Upper lobe of left lung (tissue), 6 donors: Measurements from ENCODE around the gene PCBP3. TPM values are rescaled to one million over a fixed set of nuclear protein-coding genes. Genes with fewer than 3 reads are reported as not detected.

Experiments
- ATAC-seq, 2 donors: fragments of 200-7000 bp; cut with Tn5 transposase; one replicate each; pipeline ENCODE4 v1.9.1; 2022; ENCODE audit warnings: mild to moderate bottlenecking in 2 of 2, moderate library complexity in 2 of 2; ENCODE audit not compliant: low FRiP score in 2 of 2
- DNase-seq, 2 donors: peaks; one replicate each; pipeline ENCODE4 v3.0.0-alpha.2; 2019 to 2020
- H3K27ac ChIP-seq, 4 donors: fragments of 200-600 bp; sonication (generic); one replicate each; pipeline ENCODE4 v1.5.1; 2016 to 2019
- H3K27me3 ChIP-seq, 4 donors: fragments of 200-600 bp; sonication (generic); one replicate each; pipeline ENCODE4 v1.5.1; 2017 to 2019
- H3K36me3 ChIP-seq, 4 donors: fragments of 200-600 bp; sonication (generic); one replicate each; pipeline ENCODE4 v1.5.1; 2016 to 2019
- H3K4me1 ChIP-seq, 4 donors: fragments of 200-600 bp; sonication (generic); one replicate each; pipeline ENCODE4 v1.5.1; 2018 to 2019
- H3K4me3 ChIP-seq, 4 donors: fragments of 200-600 bp; sonication (generic); one replicate each; pipeline ENCODE4 v1.5.1; 2017 to 2019; ENCODE audit warnings: mild to moderate bottlenecking in 2 of 4, moderate library complexity in 1 of 4
- H3K9me3 ChIP-seq, 4 donors: fragments of 200-600 bp; sonication (generic); one replicate each; pipeline ENCODE4 v1.5.1; 2018 to 2019
- EP300 ChIP-seq, 4 donors: sonication (generic); formaldehyde crosslinking; IDR thresholded peaks; one replicate each; pipeline ENCODE4 v1.5.1; 2017; ENCODE audit warnings: antibody characterized with exemption in 4 of 4, control low read depth in 2 of 4
- POLR2A ChIP-seq, 4 donors: fragments of 450-650 bp; IDR thresholded peaks; one replicate each; pipeline ENCODE4 v1.5.1; 2016 to 2017; ENCODE audit warnings: antibody characterized with exemption in 4 of 4, mild to moderate bottlenecking in 2 of 4
- POLR2AphosphoS5 ChIP-seq, 2 donors: sonication (generic); formaldehyde crosslinking; IDR thresholded peaks; one replicate each; pipeline ENCODE4 v1.5.1; 2017; ENCODE audit warnings: antibody characterized with exemption in 2 of 2
- WGBS, 2 donors: methylation state at CpG; one replicate each; pipeline ENCODE4 v1.1.5; 2017 to 2018; 5-methylcytosine and 5-hydroxymethylcytosine counted together
- total RNA-seq, 6 donors: library from RNA; depleted of rRNA in 4 of 6; stranded (reverse); fragments of >200 nt in 4 of 6; gene quantifications; one replicate each; pipeline versions ENCODE4 v1.1.0 to v1.2.1, GENCODE V29; 2016 to 2021
- TF ChIP-seq, protein P1 (sequence below), 6 experiments: fragments of 450-650 bp in 4 of 6; fragments of 200-600 bp in 2 of 6; sonication (generic) in 2 of 6; IDR thresholded peaks; one replicate each; pipeline ENCODE4 v1.5.1; 2016 to 2019; ENCODE audit warnings: antibody characterized with exemption in 6 of 6
- donor health status: DM: no; HTN: no; CAD: no; lungs with moderate emphysema.
- donor health status: DM: no; HTN: yes; CAD: no; lungs with severe emphysema.

Gene PCBP3
- total RNA-seq, 6 donors from 2014 or later, result 0.78 to 10.5 (median 3.3) TPM

DNA sequence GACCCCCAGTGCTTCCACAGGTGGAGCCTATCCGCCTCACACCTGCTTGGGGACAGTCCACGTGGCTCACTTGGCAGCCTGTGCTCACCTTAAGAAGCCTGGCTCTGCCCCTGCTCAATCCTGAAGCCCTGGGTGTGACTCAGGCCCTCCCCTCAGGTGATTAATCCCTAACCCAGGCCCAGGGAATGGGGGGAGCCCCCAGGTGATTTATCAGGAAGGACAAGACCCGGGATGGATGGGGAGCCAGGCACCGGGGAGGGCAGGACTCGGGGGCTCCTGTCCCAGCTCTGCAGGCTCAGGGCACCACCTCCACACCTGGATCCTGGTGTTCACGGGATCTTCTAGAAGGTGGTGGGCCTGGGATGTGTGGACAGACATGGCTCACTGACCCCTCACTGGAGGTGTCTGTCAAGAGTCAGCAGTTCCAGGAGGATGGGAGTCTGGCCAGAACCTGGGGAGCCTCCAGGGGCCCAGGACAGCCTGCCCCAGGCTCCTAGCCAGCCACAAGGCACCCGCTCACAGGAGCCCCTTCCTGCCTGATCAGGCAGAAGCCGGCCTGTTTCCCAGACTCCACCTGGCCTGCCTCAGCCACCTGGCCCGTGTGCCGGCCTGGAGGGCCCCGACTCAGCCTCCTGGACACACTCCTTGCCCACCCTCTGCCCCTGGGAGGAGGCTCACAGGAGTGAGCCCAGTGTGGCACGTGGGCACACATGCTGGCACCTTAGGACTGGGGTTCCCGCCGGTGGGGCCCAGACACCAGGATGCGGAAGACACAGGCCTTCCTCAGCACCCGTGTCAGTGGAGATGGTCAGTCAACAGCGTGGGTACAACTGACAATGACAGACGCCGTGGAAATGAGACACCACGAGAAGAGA is 299.5 kb downstream of the PCBP3 start:
- Histone ChIP-seq H3K27me3 (no peaks in the 10 kb centered on the region), H3K27ac (no peak overlapping the region), H3K4me1 (no peaks in the 10 kb centered on the region), H3K4me3 (no peak overlapping the region), H3K9me3 (no peaks in the 10 kb centered on the region), H3K36me3 (no peaks in the 10 kb centered on the region)
- DNase-seq (peak in 1 of 2 donors; percentile 62), ATAC-seq (no peak)
- WGBS, 2 donors, result 80 to 83% methylated on average over 12 to 19 of the region's 20 CpGs
- TF ChIP-seq, protein P1, sequence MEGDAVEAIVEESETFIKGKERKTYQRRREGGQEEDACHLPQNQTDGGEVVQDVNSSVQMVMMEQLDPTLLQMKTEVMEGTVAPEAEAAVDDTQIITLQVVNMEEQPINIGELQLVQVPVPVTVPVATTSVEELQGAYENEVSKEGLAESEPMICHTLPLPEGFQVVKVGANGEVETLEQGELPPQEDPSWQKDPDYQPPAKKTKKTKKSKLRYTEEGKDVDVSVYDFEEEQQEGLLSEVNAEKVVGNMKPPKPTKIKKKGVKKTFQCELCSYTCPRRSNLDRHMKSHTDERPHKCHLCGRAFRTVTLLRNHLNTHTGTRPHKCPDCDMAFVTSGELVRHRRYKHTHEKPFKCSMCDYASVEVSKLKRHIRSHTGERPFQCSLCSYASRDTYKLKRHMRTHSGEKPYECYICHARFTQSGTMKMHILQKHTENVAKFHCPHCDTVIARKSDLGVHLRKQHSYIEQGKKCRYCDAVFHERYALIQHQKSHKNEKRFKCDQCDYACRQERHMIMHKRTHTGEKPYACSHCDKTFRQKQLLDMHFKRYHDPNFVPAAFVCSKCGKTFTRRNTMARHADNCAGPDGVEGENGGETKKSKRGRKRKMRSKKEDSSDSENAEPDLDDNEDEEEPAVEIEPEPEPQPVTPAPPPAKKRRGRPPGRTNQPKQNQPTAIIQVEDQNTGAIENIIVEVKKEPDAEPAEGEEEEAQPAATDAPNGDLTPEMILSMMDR (IDR thresholded peaks at IDR 0.05), result no peak
- no peak for TF ChIP-seq POLR2A (IDR thresholded peaks at IDR 0.05)
- no peak for TF ChIP-seq EP300 (IDR thresholded peaks at IDR 0.05)
- TF ChIP-seq POLR2AphosphoS5 (IDR thresholded peaks at IDR 0.05), result no peak

DNA sequence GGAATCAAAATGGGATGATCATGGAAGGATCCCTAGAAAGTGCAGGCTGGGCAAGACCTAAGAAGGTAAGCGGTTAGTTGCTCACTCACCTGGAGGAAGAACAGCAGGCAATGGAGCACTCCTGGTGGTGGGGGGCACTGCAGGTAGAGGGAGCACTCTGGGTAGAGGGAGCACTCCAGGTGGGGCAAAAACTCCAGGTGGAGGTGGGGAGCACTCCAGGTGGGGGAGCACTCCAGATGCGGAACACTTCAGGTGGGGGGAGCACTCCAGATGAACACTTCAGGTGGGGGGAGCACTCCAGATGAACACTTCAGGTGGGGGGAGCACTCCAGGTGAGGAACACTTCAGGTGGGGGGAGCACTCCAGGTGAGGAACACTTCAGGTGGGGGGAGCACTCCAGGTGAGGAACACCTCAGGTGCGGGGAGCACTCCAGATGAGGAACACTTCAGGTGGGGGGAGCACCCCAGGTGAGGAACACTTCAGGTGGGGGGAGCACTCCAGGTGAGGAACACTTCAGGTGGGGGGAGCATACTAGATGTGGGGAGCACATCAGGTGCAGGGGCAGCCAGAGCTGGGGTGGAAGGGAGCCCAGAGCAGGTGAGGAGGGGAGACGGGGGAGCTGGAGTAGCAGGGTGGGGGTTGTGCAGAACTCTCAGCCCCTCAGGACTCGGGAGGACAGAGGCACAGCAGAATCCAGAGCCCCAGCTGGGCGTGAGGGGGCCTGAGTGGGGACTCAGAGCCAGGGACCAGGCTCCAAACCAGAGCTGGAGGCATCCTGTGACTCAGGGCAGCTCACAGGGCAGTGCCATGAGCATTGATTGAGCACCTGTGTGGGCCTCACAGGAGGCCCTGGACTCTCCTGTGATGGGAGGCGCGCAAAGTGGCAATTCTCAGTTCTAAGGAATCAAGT is 300.4 kb downstream of the PCBP3 start:
- DNase-seq (peak in 1 of 2 donors; percentile 40), ATAC-seq (no peak)
- Histone ChIP-seq H3K4me1 (no peaks in the 10 kb centered on the region), H3K27ac (no peak overlapping the region), H3K27me3 (no peaks in the 10 kb centered on the region), H3K36me3 (no peaks in the 10 kb centered on the region), H3K9me3 (no peaks in the 10 kb centered on the region), H3K4me3 (no peak overlapping the region)
- 79 to 83% methylated on average over 6 to 7 of the region's 8 CpGs for WGBS, 2 donors
- TF ChIP-seq POLR2A (IDR thresholded peaks at IDR 0.05), result no peak
- TF ChIP-seq, protein P1 (IDR thresholded peaks at IDR 0.05), result no peak
- TF ChIP-seq POLR2AphosphoS5 (IDR thresholded peaks at IDR 0.05), result no peak
- no peak for TF ChIP-seq EP300 (IDR thresholded peaks at IDR 0.05)

DNA sequence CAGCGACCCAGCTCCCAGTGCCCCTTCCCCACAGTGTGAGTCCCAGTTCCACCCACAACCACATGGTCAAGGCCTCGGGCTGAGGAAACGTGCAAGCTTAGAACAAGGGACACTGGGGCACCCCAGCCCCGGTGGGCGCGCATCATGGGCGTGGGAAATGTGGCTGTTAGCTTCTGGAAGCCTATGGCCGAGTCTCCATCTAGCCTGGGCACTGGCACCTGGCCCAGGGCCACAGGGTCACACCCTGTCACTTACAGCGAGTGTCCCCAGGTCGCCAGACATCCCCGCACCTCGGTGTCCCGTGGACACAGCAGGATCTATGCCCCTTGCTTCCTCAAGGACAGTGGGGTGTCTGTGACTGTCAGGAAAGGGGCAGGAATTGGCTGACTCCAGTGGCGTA is 301.1 kb downstream of the PCBP3 start:
- no peak overlapping the region for H3K27ac ChIP-seq
- H3K4me3 ChIP-seq, result no peak overlapping the region
- no peaks in the 10 kb centered on the region for H3K36me3 ChIP-seq
- no peaks in the 10 kb centered on the region for H3K9me3 ChIP-seq
- no peak for TF ChIP-seq EP300 (IDR thresholded peaks at IDR 0.05)
- TF ChIP-seq POLR2A (IDR thresholded peaks at IDR 0.05), result no peak
- no peak for TF ChIP-seq POLR2AphosphoS5 (IDR thresholded peaks at IDR 0.05)
- TF ChIP-seq, protein P1 (IDR thresholded peaks at IDR 0.05), result no peak
- ATAC-seq (no peak), DNase-seq (peak in 1 of 2 donors; percentile 76)
- H3K4me1 ChIP-seq, result no peaks in the 10 kb centered on the region
- no peaks in the 10 kb centered on the region for H3K27me3 ChIP-seq
- WGBS, 2 donors, result 84 to 89% methylated on average over 8 to 14 of the region's 14 CpGs

DNA sequence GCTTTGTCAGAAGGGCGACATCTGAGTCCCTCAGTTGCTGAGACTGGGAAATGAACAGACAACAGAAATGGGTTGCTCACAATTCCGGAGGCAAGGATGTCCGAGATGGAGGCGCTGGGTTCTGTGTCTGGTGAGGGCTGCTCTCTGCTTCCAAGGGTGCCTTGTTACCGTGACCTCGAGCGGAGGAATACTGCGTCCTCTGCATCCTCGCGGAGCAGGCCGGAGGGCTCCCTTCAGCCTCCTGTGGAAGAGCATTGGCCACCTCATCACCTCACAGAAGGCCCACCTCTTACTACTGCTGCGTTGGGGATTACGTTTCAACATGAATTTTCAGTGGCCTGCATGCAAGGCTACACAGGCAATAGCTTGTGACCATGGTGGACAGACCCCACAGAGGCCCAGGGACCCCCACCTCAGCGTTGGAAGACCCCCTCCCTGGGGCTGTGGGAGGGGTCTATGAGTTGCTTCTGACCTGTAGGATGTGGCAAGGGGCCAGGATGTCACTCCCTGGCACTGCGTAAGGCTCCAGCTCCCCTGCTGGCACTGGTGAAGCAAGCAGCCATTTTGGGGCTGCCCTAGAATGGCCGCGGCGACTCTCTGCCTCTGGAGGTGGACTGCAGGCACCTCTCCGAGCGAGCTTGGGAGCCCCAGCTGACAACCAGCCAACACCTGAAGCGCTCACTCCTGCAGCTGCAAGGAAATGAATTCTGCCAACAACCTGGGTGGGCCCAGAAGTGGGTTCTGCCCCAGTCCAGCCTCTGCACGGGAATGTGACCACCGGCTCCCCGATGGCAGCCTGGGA is 301.7 kb downstream of the PCBP3 start:
- Histone ChIP-seq H3K9me3 (no peaks in the 10 kb centered on the region), H3K27me3 (no peaks in the 10 kb centered on the region), H3K4me1 (peaks cover 0 to 2% (median 0%) of the 10 kb centered on the region in 4 donors), H3K4me3 (no peak overlapping the region), H3K36me3 (no peaks in the 10 kb centered on the region), H3K27ac (no peak overlapping the region)
- TF ChIP-seq POLR2A (IDR thresholded peaks at IDR 0.05) (no peak), EP300 (IDR thresholded peaks at IDR 0.05) (no peak), POLR2AphosphoS5 (IDR thresholded peaks at IDR 0.05) (no peak)
- TF ChIP-seq, protein P1 (IDR thresholded peaks at IDR 0.05), result no peak
- DNase-seq, result peak in 1 of 2 donors; percentile 46
- WGBS, 2 donors, result 87 to 93% methylated on average over 8 to 23 of the region's 24 CpGs
- ATAC-seq, result no peak
